Mucosa of descending colon (tissue), 3 donors: ENCODE measurements around the gene GPR89A. TPM values are rescaled to one million over a fixed set of nuclear protein-coding genes. Genes with fewer than 3 reads are reported as not detected.

Experiments used
- total RNA-seq, 3 donors: library from RNA; stranded (reverse); fragmentation: NEBNext Ultra II Directional in 2 of 3; extraction: Animal tissue kit (Norgen Biotek cat#: 25700) in 2 of 3; gene quantifications; one replicate each; pipeline versions ENCODE4 v1.2.1 to v1.2.4, GENCODE V29; 2021 to 2023
- donor health status: DM: no; HTN: no; CAD: no; lungs with moderate emphysema.
- donor health status: DM: no; HTN: no; CAD: no.
- donor health status: DM: no; HTN: yes; CAD: no.

The GPR89A gene
- total RNA-seq, 3 donors from 2014 or later = 14.4 to 19.4 (median 17.8) TPM

Other genes starting within 250 kb of the GPR89A start
- gene NBPF20, start 182.4 kb upstream of the GPR89A start, total RNA-seq = 1 to 10 TPM; 2.0 to 4.6 (median 2.7) TPM
- 1 to 10 TPM in 2 of 3 donors, not detected in 1; 1.1 to 1.2 TPM for gene PDZK1, start 99.4 kb downstream of the GPR89A start, total RNA-seq
- 1 to 10 TPM; 1.6 to 2.3 (median 1.6) TPM for gene CD160, start 111.5 kb downstream of the GPR89A start, total RNA-seq
- 10 to 100 TPM in 1 of 3 donors, 1 to 10 TPM in 2; 8.3 to 13.6 (median 8.8) TPM for gene RNF115, start 216.1 kb downstream of the GPR89A start, total RNA-seq
- gene POLR3C, start 216.2 kb downstream of the GPR89A start, total RNA-seq = 10 to 100 TPM; 17.5 to 24.0 (median 23.0) TPM
- 1 to 10 TPM; 1.1 to 2.5 (median 1.3) TPM for gene NUDT17, start 237.6 kb downstream of the GPR89A start, total RNA-seq